ENCODE measurements around the gene ACAA2.

Gene ACAA2

GRCh38 chr18:49768051-49768391, 45.3 kb downstream of the ACAA2 start:
- no peak for DNase-seq (ENCODE audit: low read depth in 1 of 2, low spot score in 1 of 2)

- no peak for DNase-seq (ENCODE audit: low read depth in 1 of 2, low spot score in 1 of 2)
These were observed 46.0 kb downstream of the ACAA2 start for GRCh38 chr18:49767111-49768050.

GRCh38 chr18:49766646-49767045, 46.7 kb downstream of the ACAA2 start:
- no peak for DNase-seq (ENCODE audit: low read depth in 1 of 2, low spot score in 1 of 2)

DNA sequence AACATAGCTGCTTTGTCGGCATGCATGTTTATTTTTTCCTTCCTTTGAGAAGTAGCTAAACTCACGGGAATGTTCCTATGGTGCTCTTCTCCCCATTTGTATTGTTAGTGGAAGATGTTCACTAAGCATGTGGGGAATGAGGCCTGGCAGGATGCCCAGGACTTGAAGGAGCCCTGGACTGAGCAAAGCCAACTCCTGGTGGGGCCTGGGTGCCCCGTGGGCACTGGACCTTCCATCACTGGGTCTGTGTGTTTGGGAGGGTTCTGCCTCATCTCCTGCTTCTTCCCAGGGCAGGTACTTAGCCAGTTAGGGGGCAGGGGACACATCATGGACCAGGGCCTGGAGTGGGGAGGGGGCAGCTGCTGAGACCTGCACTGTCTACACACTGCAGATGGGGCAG, 49.3 kb downstream of the ACAA2 start:
- no peak for DNase-seq (ENCODE audit: low read depth in 1 of 2, low spot score in 1 of 2)

GRCh38 chr18:49763590-49763989, 49.7 kb downstream of the ACAA2 start:
- no peak for DNase-seq (ENCODE audit: low read depth in 1 of 2, low spot score in 1 of 2)

DNA sequence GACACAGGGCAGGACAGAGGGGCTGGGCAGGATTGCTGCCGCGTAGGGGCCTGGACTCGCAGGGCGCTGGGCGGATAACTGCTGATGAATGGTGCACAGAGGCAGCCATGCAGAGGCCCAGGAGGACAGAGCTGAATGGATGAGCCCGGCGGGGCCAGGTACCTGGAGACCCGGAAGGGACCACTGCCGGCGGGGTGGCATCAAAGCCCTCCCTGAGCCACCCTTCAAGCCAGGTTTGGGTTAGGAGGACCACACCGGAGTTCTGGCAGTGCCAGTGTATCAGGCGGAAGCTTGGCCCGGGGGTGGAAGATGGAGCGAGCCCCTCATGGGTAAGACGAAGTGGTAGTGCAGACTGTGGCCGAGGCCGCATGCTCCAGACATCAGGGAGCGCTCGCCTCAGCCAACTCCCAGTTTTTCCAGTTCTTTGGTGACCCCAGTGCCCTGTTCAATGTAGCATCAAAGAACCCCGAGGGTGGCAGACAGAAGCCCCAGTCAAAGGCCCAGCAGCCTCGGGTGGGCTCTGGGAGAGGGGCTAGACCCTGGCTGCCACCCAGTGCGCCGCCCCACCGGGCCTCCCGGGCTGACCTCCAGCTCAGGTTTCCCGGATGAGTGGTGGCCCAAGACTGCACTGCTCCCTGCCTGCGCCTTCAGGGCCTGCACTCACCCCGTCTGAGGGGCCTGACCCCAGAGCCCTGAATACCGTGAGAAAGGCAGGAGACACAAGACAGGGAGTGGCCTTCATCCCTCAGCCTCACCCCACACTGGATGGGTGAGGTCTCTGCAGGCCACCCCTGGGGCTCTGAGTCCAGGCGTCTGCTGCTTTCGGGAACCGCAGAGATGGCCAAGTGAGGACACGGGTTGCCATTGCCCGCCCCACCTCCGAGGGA, 50.9 kb downstream of the ACAA2 start:
- DNase-seq (ENCODE audit: low read depth in 1 of 2, low spot score in 1 of 2): no peak

DNA sequence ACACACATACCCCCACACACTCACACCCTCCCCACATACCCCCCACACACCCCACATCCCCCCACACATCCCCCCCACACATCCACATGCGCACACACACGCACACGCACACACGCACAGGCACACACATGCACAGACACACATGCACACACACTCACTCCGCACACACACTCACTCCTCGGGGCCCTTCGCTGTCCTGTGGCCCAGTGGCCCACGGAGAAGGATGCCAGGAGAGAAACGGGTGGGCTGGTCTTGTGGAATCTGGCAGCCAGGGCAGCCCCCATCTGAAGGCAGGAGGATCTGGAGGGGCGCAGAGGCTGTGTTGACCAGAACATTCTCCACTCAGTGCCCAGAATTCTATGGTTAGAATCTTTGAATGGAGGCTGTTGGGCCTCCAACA, 51.6 kb downstream of the ACAA2 start:
- DNase-seq (ENCODE audit: low read depth in 1 of 2, low spot score in 1 of 2): no peak

- no peak for DNase-seq (ENCODE audit: low read depth in 1 of 2, low spot score in 1 of 2)
These were observed 55.1 kb downstream of the ACAA2 start for GRCh38 chr18:49758263-49758610.

GRCh38 chr18:49757513-49758262, 55.6 kb downstream of the ACAA2 start:
- DNase-seq (ENCODE audit: low read depth in 1 of 2, low spot score in 1 of 2): no peak

GRCh38 chr18:49756671-49757362, 56.5 kb downstream of the ACAA2 start:
- DNase-seq (ENCODE audit: low read depth in 1 of 2, low spot score in 1 of 2): no peak

DNA sequence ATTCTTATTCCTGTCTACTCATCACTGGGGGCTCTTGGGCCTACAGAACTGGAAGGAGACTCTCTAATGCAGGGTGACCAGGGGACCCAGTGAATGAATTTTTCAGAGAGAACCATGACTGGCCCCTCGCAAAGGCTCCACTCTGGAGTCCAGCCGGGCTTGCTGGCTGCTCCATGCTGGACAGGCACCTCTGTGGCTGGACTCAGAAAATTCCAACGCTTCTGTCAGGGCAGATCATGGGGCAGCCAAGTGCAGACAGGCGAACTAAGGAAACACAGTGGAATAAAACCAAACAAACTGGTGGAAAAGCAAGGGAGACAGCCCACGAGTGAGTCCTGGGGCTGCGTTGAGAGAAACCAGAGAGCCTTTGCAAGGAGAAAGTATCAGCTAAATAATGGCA, 57.2 kb downstream of the ACAA2 start:
- no peak for DNase-seq (ENCODE audit: low read depth in 1 of 2, low spot score in 1 of 2)

DNA sequence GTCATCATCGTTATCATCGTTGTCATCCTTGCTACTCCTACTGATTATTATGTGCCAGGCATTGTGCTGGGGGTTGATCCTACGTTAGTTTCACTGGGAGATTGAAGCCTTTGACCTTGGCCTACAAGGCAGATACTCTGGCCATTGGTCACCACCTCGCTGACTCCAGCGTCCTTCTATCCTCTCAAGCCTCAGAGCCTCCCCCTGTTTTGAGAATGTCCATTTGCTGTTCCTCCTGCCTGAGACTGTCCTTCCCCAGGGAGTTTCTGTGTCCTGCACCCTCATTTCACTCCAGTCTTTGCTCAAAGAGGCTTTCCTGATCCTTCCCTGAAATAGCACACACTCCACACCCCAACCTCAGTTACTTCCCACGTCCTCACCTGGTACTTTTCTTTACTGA, 57.8 kb downstream of the ACAA2 start:
- no peak for DNase-seq (ENCODE audit: low read depth in 1 of 2, low spot score in 1 of 2)

DNA sequence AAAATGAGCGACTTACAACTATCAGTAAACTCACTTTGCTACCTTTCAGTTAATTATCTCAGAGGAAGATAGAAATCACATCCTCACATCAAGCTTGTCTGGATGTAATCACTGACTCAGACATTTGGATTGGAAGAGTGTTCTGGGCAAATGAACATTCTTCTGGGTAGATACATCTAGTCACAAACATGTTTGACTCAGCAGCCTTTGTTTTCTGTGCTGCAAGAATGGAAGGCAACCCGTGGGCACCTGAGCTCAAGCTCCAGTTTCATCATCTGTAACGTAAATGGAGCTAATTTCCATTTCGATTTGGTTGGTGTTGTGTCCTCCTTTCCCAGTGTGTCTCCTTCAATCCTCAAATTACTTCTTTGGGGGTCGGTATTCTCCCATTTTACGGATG, 58.5 kb downstream of the ACAA2 start:
- DNase-seq (ENCODE audit: low read depth in 1 of 2, low spot score in 1 of 2): no peak

DNA sequence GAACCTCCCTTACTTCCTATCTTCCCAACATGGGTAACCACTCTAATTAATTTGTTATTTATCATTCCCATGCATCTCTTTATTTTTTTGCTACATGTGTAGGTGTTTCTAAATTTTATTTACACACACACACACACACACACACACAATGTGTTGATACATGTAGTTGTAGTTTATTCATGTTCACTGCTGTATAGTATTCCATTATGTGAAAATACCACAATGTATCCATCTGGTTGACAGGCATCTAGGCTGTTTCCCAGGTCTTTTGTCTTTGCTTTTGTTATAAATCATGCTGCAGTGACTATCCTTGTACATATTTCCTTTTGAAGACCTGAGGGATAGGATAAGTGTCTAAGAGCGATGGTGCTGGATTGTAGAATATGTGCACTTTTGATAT, 59.7 kb downstream of the ACAA2 start:
- no peak for DNase-seq (ENCODE audit: low read depth in 1 of 2, low spot score in 1 of 2)

DNA sequence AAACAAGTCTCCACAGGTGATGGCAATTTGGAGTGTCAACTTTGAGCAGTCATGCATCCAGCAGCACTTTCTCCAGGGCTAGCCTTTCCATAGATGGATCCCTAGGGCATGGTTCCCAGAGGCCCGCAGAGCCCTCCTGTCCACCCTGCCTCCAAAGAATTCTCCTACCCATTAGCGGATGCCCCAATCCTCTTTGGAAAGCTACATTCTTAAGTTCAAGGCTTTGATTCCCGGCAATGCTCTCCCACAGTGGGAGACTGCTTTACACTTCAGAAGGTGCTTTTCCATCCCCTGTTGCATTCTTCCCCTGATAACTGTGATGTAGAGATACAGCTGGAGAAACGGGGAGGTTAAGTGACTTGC, 61.3 kb downstream of the ACAA2 start:
- no peak for DNase-seq (ENCODE audit: low read depth in 1 of 2, low spot score in 1 of 2)

- DNase-seq (ENCODE audit: low read depth in 1 of 2, low spot score in 1 of 2): no peak
These were observed 61.8 kb downstream of the ACAA2 start for GRCh38 chr18:49751427-49752094.

- no peak for DNase-seq (ENCODE audit: low read depth in 1 of 2, low spot score in 1 of 2)
These were observed 63.8 kb downstream of the ACAA2 start for GRCh38 chr18:49749563-49749962.

DNA sequence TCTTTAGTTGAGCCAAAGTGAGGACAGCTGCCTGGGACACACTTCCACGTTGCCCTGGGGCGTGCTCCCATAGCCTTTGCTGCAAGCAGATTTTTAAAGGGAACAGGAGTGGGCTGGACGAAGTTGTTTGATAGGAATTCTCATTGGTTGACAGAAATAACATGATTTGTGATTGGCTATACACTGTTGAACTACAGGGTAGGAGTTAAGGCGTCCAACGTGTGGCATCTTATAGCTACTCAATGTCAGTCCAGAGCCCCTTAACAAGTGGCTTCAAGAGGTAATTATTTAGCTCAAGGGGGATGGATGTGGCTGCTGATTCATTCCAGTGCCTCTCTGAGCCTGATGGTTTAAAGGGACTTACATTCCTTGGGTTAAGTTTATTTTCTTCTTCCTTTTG, 65.5 kb downstream of the ACAA2 start:
- no peak for DNase-seq (ENCODE audit: low read depth in 1 of 2, low spot score in 1 of 2)

GRCh38 chr18:49745045-49746014, 68.0 kb downstream of the ACAA2 start:
- no peak for DNase-seq (ENCODE audit: low read depth in 1 of 2, low spot score in 1 of 2)
